ENCODE data around the gene STAMBPL1. TPM values are rescaled to one million over a fixed set of nuclear protein-coding genes. Genes with fewer than 3 reads are reported as not detected.

Gene STAMBPL1
- polyA plus RNA-seq, 1 donor = 5.4 TPM

DNA sequence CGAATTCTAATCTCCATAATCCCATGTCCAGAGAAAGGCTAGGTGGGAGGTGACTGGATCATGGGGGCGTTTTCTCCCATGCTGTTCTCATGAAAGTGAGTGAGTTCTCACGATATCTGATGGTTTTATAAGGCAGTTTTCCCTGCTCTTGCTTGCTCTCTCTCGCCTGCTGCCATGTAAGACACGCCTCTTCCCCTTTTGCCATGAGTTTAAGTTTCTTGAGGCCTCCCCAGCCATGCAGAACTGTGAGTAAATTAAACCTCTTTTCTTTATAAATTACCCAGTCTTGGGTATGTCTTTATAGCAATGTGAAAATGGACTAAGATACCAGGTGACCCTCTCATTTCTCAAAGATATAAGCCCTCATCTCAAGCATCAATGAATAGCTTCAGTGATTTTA, 73.6 kb downstream of the STAMBPL1 start:
- DNase-seq = no peak

DNA sequence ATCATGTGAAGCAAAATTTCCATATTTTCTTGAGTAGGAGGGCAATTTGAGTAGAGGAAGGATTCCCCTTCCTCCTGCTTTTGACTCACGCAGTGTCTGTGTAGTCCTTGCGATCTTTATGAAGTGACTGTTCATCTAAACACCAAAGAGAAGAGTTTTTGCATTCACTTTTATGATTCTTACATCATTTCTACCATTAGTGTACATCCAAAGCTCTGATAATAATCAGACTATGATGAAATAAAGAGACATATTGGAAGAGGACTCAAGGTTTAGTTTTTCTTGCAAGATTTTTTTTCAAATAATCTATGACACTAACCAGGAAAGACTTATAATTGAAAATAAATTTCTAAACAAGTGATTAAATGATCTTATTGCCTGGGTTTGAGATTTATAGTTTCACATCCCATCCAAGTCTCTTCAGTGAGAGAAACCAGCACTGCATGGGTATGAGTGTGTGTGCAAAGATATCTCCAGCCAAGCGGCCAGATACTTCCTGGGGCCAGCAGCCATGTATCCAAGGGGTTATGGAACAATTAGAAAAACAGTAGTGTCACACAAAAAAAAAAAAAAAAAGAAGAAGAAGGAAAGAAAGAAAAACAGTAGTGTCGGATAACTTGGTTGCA, 74.5 kb downstream of the STAMBPL1 start:
- DNase-seq = no peak

DNA sequence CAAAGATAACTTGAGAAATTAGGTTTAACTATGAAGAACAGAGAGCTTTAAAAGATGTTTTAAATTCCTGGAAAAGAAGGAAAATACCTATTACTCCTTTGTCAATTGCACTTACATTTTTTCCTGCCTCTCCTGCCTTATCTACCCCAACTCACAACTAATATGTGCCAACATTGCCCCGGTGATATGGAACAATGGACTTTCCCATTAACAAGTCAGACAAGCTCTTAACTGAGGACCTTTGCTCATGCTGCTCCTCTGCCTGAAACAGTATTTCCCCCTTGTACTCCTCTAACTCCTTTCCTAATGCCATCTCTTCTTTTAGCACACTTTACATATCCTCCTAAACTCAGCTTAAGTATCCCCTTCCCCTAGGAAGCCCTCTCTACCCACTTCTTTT, 77.3 kb downstream of the STAMBPL1 start:
- DNase-seq = no peak

DNA sequence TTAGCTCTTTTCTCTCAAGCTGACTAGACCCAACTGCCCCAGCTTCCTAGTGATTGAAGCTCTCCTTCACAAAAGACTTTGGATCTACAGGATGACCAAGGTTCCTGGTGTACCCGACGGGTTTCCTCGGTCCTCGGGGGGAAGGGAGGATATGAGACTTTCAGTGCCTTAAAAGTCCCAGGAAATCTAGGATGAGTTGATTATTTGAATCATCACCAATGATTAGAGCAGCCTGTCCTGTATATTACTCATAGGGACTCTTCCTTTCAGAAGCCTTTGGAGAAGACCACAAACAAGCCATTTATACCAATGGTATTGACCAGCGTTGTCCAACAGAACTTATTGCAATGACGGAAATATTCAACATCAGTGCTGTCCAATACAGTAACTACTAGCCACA, 78.7 kb downstream of the STAMBPL1 start:
- DNase-seq = no peak

DNA sequence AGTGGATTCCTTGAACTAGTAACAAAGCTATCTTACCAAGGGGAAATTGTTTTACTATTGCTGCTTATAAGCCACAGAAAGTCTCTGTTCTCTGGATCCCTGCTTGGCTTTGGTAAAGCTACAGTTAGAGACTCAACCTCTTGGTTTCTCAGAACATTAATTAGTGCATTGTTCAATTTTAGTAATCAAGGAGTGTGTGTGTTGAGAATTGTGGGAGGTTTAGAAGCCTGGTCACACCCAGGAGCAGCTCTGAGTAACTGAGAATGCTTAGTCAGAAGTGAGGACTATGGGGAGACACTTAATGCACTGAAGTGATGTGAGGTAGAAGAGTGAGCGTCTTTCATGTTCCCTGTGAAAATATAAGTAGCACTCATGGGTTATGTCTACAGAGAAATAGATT, 80.8 kb downstream of the STAMBPL1 start:
- DNase-seq = no peak

DNA sequence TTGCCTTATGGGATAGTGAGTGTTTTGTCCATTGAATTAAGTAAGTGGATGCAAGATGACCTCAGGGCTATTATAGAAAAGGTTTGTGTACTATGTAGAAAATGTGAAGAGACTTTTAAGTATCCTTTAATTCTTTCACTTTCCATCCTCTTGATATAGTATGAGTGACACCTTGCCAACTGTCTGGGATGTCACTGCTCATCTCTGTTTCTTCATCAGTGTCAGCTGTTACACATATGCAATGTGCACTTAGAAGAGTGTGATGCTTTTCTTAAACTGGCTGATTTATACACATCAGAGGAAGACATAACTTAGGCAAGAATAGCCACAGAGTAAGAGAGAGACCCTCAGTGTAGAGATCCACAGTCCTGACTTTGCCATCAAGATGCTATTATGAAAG, 81.2 kb downstream of the STAMBPL1 start:
- no peak for DNase-seq

DNA sequence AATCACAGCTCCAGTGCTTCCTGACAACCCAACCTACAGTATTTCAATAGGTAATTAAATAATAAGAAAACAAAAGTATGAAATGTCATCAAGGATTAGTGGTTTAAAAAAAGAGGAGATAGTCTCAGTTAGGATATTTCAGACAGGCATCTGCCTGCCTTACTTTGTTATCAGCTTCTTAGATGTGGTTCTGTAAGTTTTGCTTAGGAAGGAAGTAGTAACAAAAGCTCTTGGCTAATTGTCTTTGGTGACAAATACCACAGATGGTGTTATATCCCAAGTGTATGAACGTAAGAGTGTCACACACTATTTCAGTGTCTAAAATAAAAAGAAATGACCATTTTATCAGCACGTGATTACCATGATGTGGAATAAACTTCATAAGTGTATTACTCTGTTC, 82.3 kb downstream of the STAMBPL1 start:
- DNase-seq = no peak

DNA sequence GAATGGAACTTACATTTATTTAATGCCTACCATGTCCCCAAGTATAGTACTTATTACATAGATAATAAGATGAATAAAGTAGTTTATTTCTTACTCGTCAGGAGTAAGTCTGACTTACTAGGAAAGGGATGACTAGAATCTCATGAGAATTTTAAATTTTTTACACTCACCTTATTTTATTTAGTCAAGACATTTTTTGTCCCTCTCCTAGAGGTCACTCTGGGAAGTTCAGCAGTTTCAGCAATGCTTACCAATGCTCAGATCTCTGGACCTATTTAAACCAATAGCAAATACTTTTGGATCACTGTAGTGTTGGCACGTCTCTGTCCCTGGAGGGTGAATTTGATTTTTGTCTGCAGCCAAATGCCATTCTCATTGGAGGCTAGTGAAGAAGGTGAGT, 83.3 kb downstream of the STAMBPL1 start:
- DNase-seq = no peak

DNA sequence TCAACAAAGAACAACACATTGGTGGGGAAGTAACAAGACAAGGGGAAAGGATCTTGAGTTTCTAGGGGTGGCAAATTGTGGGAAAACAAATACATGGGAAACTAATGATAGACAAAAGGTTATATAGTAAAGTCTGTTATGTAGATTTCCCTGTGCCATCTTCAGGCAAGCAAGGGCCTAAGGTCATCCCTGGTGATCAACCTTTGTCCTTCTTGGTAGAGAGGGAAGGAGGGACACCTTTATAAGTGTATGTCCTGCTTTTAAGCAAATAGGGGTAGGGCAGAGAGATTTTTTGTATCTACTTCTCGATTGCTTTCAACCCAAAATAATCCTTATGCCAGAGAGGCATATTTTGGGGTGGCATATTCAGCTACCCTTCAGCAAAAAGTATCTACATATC, 84.3 kb downstream of the STAMBPL1 start:
- no peak for DNase-seq

DNA sequence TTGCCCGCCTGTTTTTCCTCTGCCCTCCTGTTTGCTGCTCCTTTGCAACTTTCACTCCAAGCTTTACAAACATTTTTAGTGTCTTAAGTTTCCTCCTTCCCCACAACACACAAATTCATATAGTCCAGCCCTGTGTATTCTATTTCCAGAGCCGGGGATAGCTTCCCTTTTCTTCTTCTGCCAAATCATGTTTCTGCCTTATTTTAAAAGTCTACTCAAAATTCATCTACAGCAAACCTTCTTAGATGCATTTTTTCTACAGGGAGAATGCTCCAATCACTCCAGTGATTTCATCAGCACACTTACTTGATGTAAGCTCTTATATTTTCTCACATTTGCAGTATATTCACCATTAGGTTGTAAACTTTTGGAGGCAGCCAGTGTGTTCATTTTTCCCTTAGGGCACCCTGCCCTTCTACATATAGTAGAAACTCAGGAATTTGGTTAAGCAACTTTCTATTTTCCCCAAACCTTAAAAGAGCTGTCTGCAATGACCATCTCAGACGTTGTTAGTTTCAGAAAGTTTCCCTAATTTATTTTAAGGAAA, 84.9 kb downstream of the STAMBPL1 start:
- no peak for DNase-seq

DNA sequence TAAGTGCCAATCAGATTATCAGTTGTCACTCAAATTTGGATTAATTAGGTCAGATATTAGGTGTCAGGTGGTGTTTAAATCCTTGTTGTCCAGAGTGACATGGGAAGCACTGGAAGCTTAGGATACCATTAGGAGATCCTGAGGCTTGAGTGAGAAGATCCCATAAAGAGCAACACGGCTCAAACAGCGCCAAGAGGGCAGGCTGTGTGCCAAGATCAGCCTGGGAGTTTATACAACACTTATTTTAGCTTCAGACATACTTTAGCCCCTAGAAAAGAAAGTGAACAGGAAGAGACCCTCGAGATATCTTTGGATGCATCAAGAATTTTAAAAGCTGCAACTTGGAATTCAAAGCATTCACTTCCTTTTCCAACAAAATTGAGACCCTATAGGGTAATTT, 86.8 kb downstream of the STAMBPL1 start:
- no peak for DNase-seq

DNA sequence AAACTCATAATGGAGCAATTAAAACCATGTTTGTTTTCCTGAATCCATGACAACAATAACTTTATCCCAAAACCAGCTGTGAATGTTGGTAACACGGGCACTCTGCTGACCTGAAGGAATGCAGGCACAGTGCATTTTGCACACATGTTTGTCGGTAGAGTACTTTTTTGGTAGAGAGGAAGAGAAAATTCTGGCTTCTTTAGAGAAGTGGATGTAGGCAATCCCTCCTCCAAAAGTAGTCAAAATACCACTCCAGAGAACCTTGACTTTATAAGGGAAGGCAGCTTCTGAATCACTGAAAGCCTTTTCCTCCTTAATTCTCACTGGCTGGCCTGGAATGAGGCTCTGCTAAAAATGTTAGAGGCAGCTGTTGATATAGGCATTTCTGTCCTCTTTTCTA, 88.3 kb downstream of the STAMBPL1 start:
- no peak for DNase-seq

DNA sequence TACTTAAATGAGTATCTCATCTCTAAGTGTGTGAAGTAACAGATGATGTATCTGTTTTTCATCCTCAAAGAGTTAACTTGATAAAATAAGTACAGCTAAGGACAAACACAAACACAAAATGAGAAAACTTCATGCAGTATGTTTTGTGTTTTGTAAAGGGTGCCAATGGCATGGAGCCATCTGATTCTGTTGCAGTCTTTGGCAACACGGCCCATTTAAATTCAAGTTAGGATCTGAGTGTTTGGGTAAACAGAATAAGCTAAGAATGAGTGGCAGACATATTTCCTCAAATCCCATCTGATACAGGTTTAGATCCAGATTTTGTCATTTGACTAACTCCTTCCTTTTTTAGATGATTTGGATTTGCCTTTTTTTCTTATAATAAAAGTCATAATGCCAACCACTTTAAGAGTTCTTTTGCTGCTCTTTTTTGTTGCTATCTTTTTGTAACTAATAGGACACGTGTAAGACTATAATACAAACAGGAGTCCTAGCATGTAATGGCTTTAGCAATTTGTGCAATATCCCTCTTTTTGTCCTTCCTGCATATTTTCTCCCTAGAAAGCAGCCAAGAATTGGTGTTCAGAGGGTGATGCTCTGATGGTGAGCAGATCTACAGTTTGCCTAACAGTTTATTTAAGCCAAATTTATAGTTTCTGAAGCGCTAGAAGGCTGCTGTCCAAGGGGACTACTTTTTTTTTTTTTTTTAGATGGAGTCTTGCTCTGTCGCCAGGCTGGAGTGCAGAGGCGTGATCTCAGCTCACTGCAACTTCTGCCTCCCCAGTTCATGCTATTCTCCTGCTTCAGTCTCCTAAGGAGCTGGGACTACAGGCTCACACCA, 91.4 kb downstream of the STAMBPL1 start:
- no peak for DNase-seq

Other genes starting within 250 kb of the STAMBPL1 start
- gene LIPF, start 215.8 kb upstream of the STAMBPL1 start, polyA plus RNA-seq (ENCODE audit: insufficient read length) = not detected
- not detected for gene LIPK, start 174.0 kb upstream of the STAMBPL1 start, polyA plus RNA-seq (ENCODE audit: insufficient read length)
- gene LIPN, start 120.2 kb upstream of the STAMBPL1 start, polyA plus RNA-seq (ENCODE audit: insufficient read length) = not detected
- not detected for gene LIPM, start 77.5 kb upstream of the STAMBPL1 start, polyA plus RNA-seq (ENCODE audit: insufficient read length)
- not detected for gene ANKRD22, start 28.4 kb upstream of the STAMBPL1 start, polyA plus RNA-seq (ENCODE audit: insufficient read length)
- 220 TPM for gene ACTA2, start 72.5 kb downstream of the STAMBPL1 start, polyA plus RNA-seq (ENCODE audit: insufficient read length)
- gene FAS, start 110.6 kb downstream of the STAMBPL1 start, polyA plus RNA-seq (ENCODE audit: insufficient read length) = 10.5 TPM

Data from hindlimb muscle (tissue), 1 donor.